Stimulated activated CD4-positive, alpha-beta T cell treated with anti-CD3 and anti-CD28 coated beads, Interleukin-12 subunit alpha, Interleukin-12 subunit beta, amount 100 ng/mL, for 48 hours (primary cell): ENCODE data around the gene KRTAP10-5.
"Not testable (repeated sequence)": the region's sequence is repeated elsewhere in the genome, so short reads cannot be mapped to it uniquely, and the experiment has no call there.

Experiments used
- DNase-seq, 3 donors: peaks; one replicate each; pipeline ENCODE4 v3.0.0-alpha.2; 2020; ENCODE audit warnings: low read depth in 2 of 3, low spot score in 1 of 3

KRTAP10-5 gene

DNA sequence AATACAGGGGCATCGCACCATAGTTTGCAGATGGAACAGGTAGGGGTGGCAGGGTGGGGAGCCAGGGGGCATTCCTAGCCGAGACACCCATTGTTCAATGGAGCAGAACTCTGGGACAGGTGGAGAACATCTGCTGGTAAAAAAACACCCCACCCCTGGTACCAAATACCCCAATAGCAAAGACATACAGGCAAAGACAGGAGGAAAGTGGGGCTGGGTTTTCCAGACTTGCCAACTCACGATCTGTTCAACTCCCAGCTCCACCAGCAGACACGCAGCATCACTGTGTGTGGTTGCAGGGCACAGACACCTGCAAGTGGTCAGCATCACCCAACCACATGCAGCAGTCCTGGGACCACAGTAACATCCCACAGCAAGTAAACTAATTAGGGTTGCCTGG is 31.1 kb upstream of the KRTAP10-5 start:
- no peak for DNase-seq

DNA sequence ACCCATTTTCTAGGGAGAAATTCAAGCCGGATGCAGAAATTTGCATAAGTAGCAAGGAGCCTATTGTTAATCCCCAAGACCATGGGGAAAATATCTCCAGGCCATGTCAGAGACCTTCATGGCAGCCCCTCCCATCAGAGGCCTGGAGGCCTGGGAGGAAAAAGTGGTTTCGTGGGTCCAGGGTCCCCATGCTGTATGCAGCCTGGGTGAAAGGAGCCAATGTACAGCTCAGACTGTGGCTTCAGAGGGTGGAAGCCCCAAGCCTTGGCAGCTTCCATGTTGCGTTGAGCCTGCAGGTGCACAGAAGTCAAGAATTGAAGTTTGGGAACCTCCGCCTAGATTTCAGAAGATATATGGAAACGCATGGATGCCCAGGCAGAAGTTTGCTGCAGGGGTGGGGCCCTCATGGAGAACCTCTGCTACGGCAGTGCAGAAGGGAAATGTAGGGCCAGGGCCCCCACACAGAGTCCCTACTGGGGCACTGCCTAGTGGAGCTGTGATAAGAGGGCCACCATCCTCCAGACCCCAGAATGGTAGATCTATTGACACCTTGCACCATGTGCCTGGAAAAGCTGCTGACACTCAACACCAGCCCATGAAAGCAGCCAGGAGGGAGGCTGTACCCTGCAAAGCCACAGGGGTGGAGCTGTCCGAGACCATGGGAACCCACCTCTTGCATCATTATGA is 29.9 kb upstream of the KRTAP10-5 start:
- DNase-seq = not testable (repeated sequence)

DNA sequence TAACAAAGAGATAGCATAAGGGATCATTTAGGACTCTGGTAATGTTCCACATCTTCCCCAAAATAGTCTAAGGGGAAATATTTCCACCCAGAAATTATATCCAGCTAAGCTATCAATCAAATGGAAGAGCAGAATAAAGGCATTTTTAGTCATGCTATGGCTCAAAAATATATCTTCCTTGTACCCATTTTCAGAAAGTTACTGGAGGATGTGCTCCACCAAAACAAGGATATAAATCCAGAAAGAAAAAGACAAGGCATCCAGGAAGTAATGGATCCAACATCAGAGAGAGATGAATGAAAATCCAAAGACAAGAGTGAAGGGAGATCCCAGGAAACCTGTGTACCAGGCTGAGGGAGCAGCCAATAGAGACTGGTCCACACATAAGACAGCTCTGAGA is 28.8 kb upstream of the KRTAP10-5 start:
- no peak for DNase-seq

DNA sequence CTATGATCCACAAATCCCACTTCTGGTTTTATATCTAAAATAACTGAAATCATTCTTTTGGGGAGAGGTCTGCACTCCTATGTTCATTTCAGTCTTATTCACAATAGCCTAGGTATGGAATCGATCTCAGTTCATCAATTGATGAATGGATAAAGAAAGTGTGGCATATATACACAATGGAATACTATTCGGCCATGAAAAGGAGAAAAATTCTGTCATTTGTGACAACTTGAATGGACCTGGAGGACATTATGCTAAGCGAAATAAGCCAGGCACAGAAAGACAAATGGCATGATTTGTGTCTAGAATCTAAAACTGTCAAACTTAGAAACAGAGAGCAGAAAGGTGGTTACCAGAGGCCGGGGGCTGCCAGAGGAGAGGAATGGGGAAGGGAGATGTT is 26.1 kb upstream of the KRTAP10-5 start:
- DNase-seq = no peak

DNA sequence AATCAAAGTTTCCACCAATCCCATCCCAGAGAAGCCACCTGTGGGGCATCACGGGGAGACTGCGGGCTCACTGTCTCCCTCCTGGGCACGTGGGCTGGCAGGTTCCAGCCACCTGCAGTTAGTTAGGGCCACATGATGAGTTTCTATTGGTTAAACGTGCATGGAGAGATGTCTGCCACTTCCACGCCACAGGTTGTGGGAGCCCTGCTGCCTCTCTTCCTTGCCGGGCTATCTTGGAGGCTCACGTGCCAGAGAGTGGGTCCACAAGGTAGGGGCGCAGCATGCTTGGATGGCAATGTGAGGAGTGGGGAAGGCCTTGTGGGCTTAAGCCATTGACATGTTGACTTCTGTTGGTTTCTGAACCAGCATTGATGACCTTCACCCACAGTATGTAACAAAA is 23.5 kb upstream of the KRTAP10-5 start:
- DNase-seq = no peak

DNA sequence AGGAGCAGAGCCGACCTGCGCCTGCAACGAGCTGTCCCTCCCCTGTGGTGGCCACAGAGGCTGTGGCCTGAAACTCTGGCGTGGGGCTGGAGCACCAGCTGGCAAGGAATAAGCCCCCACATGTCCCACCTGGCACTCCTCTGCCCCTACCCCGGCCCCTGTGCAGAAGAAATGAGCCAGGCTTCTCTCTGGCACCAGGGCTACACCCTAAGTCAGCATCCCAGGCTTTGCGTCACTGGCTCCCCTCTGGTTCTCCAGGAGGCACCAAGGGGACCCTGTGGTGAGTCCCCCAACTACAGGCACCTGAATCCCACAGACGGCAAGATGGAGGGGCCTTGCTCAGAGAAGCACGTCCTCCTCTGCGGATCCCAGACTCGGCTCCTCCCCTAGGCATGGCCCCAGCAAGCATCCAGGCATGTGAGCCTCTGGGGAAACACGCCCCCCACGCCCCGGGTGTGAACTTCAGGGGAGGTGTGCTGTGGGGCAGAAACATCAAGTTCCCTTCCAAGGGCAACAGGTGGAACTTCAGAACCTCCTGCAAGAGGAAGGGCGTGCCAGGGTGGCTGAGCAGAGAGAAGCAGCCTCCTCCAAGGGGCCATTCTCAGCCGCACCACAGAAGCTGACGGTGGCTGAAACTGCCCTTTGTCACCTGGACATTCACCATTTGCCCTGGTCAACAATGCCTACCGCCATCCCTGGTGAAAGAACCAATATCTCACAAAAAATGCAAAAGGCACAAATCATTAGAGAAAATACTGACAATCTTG is 22.9 kb upstream of the KRTAP10-5 start:
- DNase-seq = no peak

DNA sequence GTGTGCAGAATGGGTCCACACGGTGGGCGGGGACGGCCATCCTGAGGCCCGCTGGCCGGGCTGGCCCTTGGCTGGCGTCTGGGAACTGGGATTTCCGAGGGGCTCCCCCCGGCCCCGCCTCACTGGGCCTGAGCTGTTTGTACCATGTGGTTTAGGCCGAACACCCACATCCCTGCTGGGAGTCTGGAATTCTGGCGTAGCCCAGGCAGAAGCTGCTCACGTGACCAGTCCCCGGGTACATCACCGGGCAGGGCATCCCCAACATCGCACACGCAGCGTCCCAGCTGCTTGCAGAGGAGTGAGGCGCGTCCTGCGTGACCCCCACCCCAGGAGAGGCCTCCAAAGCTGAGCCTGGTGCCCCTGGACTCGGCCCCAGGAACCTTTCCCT is 22.1 kb upstream of the KRTAP10-5 start:
- DNase-seq = no peak

DNA sequence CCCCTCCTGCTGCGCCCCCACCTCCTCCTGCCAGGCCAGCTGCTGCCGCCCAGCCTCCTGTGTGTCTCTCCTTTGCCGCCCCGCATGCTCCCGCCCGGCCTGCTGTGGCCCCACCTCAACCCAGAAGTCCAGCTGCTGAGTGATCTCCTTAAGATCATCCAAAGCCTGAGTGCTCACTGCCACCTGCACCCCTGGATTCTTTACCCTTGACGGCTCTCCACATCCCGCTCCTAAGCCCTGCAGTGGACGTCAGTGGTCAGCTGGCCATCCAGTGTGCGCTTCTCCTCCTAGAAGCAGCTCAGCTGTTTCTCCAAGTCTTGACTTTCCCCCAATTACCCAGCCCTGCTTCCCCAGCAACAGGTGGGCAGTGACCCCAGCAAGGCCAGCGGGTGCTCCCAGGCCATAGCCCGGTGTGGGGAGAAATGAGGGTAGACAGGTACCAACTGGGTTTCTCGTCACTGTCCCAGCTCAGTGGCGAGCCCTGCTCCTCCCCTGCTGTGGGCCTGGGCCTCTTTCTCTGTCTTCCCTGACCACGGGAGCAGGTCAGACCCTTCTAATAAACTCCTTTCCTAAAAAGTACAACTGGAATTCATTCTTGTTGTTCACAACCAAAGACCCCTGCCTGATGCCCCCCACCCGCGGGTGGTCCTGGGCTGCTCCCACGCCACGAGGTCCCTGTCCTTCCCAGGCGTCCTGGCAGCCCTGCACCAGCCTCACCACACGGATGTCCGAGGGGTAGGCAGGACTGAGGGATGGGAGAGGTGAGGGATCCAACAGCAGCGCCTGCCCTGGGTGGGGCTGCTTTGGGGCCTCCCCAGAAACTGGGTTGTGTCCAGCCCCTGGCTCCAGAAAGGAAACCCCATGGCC is 21.4 kb upstream of the KRTAP10-5 start:
- no peak for DNase-seq

DNA sequence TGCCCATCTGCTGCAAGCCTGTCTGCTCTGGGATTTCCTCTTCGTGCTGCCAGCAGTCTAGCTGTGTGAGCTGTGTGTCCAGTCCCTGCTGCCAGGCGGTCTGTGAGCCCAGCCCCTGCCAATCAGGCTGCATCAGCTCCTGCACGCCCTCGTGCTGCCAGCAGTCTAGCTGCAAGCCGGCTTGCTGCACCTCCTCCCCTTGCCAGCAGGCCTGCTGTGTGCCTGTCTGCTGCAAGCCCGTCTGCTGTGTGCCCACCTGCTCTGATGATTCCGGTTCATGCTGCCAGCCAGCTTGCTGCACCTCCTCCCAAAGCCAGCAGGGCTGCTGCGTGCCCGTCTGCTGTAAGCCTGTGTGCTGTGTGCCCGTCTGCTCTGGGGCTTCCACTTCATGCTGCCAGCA is 20.7 kb upstream of the KRTAP10-5 start:
- DNase-seq = not testable (repeated sequence)

DNA sequence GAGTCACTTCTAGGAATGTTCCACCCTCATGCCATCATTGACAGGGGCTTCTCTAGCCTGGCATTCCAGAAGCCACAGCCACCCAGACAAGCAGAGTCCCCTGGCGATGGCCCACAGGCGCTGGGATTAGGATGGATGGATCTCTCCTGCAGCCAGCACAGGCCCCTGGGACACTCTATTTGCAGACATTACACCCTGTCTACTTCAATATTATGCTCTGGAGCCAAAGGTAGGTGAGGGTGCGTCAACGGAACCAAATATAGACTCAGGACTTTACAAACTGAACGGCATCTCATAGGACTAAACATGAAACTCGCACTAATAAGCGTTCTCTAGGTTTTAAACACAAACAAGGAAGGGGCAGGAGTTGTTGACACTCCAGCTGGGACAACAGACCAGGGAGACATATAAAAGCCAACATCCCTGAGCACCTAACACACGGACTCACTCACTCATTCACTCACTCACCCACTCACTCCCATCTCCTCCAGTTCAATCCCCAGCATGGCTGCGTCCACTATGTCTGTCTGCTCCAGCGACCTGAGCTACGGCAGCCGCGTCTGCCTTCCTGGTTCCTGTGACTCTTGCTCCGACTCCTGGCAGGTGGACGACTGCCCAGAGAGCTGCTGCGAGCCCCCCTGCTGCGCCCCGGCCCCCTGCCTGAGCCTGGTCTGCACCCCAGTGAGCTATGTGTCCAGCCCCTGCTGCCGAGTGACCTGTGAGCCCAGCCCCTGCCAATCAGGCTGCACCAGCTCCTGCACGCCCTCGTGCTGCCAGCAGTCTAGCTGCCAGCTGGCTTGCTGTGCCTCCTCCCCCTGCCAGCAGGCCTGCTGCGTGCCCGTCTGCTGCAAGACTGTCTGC is 19.9 kb upstream of the KRTAP10-5 start, which contains the start of gene KRTAP10-7:
KRTAP10-7 (plus strand) TSS at position 480 of the 861 bp plus-strand sequence; CDS start at position 505, 25 bp downstream.
- not testable (repeated sequence) for DNase-seq

DNA sequence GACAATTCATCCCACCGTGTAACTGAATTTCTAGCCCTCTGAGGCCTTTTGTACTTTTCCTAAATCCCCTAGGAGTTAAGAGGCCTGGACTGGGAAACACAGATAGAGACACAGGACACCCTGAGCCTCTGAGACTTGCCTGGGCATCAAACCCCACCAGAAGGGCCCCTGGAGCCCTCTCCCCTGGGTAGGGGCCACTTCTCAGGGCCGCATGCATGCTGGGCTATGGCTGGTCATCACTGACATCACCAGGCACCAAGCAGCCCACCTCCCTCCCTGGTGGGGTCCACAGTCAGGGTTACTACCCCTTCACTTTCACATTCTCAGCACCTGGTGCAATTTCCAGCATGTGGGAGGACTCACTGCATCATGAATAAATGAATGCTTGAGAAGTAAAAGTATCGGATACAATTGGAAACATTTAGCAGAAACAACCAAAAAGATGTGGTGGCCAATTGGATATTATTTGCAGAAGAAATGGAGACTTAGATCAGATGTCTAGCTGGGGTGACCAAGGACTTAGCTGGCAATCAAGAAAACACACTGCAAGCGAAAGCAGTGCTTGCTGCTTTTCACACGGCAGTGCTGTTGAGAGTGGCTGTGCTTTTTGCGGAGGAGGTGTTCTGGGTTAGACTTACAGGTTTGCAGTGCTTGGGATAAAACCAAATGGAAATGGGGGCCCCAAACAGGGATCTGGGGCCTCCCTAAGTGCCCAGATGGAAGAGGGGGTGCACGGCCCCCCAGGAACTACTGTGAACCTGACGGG is 19.0 kb upstream of the KRTAP10-5 start:
- DNase-seq = no peak

DNA sequence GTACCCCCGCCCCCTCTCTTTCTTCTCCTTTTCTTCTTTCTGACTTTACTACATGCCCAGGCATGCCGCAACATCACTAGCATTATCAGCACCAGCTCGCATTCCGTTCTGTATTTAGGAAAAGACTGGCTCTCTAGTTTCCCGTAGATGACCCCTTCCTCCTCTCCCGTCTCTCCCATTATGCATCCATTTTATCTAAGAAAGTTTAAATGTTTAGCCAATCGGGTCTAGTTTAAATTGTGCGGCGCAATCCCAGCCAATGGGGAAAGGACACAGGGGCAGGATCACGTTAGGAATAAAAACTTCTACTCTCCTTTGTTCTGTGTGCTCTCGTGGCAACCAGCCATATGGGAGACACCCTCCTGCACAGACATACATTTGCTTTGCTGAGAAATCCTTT is 17.7 kb upstream of the KRTAP10-5 start:
- DNase-seq = no peak

DNA sequence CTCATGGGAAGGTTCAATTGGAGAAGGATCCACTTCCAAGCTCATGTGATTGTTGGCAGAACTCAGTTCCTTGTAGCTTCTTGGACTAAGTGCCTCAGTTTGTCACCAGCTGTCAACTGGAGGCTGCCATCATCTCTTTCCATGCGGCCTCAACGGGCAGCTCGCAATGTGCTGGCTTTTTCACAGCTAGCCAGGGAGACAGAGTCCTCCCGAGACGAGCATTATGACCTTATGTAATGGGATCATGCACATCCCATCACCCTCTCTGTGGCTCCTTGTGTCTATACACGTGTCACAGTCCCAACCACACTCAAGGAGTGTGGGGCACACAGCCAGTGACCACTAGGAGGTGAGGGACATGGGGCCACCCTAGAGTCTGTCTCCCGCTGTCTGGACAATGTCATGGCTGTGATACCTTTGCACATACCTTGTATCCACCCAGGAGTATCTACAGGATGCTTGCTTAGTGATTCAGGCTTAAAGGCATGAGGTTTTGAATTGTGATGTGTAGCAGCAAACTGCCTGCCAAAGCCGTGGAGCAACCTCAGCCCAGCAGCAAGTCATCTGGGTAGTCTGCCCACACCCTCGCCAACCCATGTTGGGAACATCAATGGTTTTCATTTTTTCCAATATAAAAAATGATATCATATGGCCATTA is 15.8 kb upstream of the KRTAP10-5 start:
- DNase-seq = no peak

DNA sequence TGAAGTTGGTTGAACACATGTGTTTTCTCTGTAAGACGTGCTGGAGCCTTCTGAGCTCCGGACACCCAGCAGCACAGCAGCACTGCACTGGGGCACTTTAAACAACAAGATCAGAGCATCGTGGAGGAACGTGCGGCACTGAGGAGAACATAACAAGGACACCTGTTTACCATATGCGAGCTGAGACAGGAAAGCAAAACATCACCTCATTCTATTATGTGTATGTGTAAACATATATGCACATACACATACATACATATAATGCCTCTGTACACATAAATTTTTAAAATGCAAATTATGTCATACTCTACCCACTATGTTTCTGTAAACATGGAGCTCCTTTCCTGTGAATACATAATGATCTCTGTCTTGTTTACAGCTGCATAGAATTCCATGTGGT is 15.1 kb upstream of the KRTAP10-5 start:
- no peak for DNase-seq

DNA sequence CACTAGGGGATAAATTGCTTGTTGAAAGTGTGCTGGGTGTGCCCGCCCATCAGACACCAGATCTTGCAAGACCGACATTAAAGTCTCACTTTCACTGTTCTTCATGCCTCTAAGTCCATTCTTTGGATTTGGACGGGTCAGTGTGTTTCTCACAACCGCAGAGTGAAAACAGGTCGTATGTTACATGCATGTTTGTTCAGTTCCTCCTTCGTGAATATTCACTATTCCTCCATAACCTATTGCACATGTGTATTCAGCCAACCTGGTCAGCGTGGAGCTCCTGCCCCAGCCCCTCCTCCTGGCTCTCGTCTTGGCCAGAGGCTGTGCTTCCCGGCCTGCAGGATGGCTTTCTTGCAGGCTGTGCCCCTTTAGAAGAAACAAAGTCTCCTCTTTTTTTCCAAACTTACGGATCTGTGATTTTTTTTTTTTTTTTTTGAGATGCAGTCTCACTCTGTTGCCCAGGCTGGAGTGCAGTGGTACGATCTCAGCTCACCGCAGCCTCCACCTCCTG is 14.1 kb upstream of the KRTAP10-5 start:
- DNase-seq = no peak

DNA sequence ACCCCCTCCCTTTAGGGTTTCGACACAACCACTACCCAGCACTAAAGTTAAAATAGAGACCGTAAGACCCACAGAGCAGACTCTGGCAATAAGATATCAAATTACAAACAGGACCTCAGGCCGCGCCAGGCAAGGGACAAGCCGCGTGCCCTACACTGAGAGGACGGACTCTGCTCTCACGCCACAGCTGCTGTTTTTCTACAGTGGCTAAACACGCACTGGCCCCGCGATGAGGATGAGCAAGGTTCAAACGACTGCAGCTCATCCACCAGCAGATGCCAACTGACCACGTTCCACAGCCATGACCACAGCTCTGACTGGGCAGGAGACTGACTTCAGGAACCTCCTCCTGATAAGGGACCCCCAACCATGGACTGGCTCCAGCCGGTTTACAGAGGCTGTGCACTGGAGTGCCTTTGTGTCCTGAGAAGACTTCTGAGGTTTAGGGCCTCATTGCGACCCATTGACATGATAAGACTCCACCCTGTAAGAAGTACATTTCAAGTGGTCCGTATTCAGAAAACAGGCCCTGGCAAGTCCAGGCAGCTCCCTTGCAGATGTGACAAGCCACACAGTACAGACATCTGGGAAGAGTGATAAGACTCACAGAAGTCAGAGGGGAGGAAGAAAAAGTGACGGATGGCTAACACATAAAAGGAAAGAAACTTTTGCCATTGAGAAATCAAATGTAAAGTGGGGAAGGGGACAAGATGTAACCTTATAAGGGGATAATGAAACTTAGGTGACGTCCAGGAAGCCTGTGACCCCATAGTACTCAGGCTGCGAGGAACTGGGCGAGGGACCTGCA is 13.4 kb upstream of the KRTAP10-5 start:
- DNase-seq = no peak

DNA sequence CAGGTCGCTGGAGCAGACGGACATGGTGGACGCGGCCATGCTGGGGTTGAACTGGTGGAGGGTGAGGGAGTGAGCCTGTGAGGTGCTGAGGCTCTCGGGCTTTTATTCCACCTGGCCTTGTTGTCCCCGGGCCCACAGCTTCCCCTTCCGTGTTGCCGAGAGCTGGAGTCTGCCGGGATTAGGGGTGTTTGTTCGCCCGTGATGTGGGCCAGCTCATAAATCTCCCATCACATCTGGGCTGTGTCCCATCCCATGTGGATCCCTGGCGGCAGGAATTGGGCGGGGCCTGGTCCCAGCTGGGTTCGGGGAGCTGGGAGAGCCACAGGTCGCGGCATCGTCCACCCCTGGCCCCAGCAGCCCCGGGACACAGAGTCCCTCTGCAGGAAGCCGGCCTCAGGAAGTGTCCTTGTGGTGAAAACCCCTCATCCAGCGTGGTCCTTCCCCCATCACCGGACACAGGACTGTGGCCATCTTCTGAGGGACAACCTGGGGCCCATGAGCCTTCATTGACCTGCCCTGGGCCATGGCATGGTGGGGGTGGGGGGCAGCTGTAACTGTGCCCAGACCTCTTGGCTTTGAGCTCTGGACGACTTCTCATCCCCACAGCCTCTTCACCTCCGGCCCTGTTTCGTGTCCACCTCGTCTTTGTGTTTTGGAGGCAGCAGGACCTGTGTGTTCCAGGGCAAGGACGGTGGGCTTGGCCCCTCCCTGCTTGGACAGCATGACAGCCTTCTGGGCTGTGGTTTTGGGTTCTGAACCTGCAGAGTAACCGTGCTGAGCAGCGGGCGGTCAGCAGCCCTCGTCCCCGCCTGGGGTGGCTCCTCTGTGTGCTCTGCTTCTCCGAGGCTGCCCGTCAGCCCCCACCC is 12.3 kb upstream of the KRTAP10-5 start, which contains the start of gene KRTAP10-6:
KRTAP10-6 (minus strand) TSS at position 60 of the 866 bp plus-strand sequence; CDS start at position 39, 21 bp downstream.
- no peak for DNase-seq
